Esophagus muscularis mucosa (tissue), 3 donors: Measurements from ENCODE around the gene GRWD1.

Source experiments
- POLR2A ChIP-seq: fragments of 450-650 bp; IDR thresholded peaks from one replicate; pipeline ENCODE4 v1.6.1; 2017; ENCODE audit warnings: antibody characterized with exemption, moderate library complexity, mild to moderate bottlenecking, low read depth
- TF ChIP-seq, protein P1 (sequence below), 3 experiments: fragments of 200-600 bp in 2 of 3; fragments of 450-650 bp in 1 of 3; sonication (generic) in 2 of 3; IDR thresholded peaks; one replicate each; pipeline ENCODE4 v1.5.1; 2017 to 2019; ENCODE audit warnings: antibody characterized with exemption in 3 of 3, mild to moderate bottlenecking in 2 of 3, moderate library complexity in 1 of 3

DNA sequence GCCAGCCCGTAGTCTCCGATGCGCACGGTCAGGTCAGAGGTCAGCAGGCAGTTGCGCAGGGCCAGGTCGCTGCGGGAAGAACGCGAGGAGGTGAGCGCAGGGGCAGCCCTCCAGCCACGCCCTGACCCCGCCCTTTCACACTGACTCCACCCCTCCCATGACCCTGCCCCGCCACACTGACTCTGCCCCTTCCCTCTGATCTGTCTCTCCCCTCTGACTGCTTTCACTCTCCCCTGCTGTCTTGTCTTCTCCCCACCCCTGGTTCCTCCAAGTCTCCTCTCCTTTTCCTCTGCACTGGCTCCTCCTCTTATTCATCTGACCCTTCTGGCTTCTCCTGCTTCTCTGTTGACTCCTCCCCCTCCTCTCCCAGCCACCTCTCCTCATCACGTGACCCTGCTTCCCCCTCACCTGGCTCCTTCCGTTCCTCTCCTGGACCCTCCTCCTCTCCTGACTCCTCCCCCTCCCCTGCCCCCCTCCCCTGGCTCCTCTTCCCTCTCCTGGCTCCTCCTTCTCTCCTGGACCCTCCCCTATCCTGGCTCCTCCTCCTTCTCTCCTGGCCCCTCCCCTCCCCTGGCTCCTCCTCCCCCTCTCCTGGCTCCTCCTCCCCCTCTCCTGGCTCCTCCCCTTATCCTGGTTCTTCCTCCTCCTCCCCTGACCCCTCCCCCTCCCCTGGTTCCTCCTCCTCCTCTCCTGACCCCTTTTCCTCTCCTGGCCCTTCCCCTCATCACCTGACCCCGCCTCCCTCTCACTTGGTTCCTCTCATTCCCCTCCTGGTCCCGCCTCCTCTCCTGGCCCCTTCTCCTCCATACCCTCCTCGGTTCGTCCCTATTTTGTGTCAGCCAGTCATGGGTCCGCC is 55.9 kb downstream of the GRWD1 start:
- TF ChIP-seq, protein P1, sequence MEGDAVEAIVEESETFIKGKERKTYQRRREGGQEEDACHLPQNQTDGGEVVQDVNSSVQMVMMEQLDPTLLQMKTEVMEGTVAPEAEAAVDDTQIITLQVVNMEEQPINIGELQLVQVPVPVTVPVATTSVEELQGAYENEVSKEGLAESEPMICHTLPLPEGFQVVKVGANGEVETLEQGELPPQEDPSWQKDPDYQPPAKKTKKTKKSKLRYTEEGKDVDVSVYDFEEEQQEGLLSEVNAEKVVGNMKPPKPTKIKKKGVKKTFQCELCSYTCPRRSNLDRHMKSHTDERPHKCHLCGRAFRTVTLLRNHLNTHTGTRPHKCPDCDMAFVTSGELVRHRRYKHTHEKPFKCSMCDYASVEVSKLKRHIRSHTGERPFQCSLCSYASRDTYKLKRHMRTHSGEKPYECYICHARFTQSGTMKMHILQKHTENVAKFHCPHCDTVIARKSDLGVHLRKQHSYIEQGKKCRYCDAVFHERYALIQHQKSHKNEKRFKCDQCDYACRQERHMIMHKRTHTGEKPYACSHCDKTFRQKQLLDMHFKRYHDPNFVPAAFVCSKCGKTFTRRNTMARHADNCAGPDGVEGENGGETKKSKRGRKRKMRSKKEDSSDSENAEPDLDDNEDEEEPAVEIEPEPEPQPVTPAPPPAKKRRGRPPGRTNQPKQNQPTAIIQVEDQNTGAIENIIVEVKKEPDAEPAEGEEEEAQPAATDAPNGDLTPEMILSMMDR (IDR thresholded peaks at IDR 0.05) = no peak
- no peak for TF ChIP-seq POLR2A
